DOHH2 (cell line): ENCODE measurements around the gene MUSK.

Source experiments
- EZH2phosphoT487 ChIP-seq: fragments of 200-600 bp; sonication (generic); IDR thresholded peaks from 2 replicates; pipeline ENCODE4 v1.6.1; 2017; ENCODE audit warnings: borderline replicate concordance, mild to moderate bottlenecking, antibody characterized with exemption, low read length, moderate library complexity, mixed read lengths
- TF ChIP-seq, protein P1 (sequence below): fragments of 200-600 bp; sonication (generic); IDR thresholded peaks from one replicate; pipeline ENCODE4 v1.5.1; 2014; ENCODE audit warnings: antibody characterized with exemption, mild to moderate bottlenecking, low read depth, low read length; ENCODE audit not compliant: poor library complexity, severe bottlenecking

GRCh38 chr9:110700953-110701352 is 32.4 kb downstream of the MUSK start:
- no peak for TF ChIP-seq EZH2phosphoT487
- TF ChIP-seq, protein P1, sequence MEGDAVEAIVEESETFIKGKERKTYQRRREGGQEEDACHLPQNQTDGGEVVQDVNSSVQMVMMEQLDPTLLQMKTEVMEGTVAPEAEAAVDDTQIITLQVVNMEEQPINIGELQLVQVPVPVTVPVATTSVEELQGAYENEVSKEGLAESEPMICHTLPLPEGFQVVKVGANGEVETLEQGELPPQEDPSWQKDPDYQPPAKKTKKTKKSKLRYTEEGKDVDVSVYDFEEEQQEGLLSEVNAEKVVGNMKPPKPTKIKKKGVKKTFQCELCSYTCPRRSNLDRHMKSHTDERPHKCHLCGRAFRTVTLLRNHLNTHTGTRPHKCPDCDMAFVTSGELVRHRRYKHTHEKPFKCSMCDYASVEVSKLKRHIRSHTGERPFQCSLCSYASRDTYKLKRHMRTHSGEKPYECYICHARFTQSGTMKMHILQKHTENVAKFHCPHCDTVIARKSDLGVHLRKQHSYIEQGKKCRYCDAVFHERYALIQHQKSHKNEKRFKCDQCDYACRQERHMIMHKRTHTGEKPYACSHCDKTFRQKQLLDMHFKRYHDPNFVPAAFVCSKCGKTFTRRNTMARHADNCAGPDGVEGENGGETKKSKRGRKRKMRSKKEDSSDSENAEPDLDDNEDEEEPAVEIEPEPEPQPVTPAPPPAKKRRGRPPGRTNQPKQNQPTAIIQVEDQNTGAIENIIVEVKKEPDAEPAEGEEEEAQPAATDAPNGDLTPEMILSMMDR = no peak
